ENCODE data around the gene YEATS4. TPM values are rescaled to one million over a fixed set of nuclear protein-coding genes. Genes with fewer than 3 reads are reported as not detected.

Gene YEATS4
- total and polyA plus RNA-seq, 2 experiments from 2014 or later, result 16.2 to 58.2 TPM

DNA sequence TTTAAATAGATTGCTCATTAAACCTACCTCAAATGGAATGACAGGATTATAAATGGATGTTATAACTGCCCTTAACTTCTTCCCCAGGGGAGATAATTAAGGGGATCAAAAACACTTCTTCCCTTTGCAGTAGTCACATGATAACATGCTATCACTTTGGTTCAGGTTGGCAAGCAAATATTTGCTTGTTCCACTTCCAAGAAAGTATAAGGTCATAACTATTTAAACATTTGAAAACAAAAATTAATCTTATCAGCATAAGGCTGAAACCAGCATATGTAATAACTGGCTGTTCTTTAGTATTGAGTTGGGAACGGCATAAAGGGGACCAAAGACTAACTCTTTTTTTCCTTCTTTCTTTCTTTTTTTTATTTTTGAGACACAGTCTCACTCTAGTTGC lies 13.8 kb upstream of the YEATS4 start:
- no peaks in the 10 kb centered on the region for H3K9me3 ChIP-seq (ENCODE audit: low read depth)
- peak overlapping the region; percentile 19 for H3K27ac ChIP-seq
- no peaks in the 10 kb centered on the region for H3K27me3 ChIP-seq
- H3K4me2 ChIP-seq, result peak overlapping the region; percentile 12
- no peaks in the 10 kb centered on the region for H3K9me2 ChIP-seq (replicated peaks; ENCODE audit: insufficient read depth)
- H3K4me1 ChIP-seq (ENCODE audit: insufficient read depth), result no peaks in the 10 kb centered on the region
- H3K79me2 ChIP-seq, result no peaks in the 10 kb centered on the region
- no peaks in the 10 kb centered on the region for H4K20me1 ChIP-seq (ENCODE audit: insufficient read depth, poor library complexity, severe bottlenecking)
- no peak for DNase-seq (ENCODE audit: low spot score)
- H3K4me3 ChIP-seq, result no peak overlapping the region
- TF ChIP-seq EZH2phosphoT487 (IDR thresholded peaks at IDR 0.05; ENCODE audit: low read depth, severe bottlenecking, unreplicated experiment), result no peak
- no peak for TF ChIP-seq EZH2 (IDR thresholded peaks at IDR 0.05; ENCODE audit: borderline replicate concordance)
- no peaks in the 10 kb centered on the region for H3K36me3 ChIP-seq (replicated peaks; ENCODE audit: insufficient read depth, low read depth)
- WGBS (ENCODE audit: low lambda C conversion rate, missing lambda C conversion rate), result 54% methylated on average over 1 of the region's 1 CpG
- H2AFZ ChIP-seq, result no peak overlapping the region

DNA sequence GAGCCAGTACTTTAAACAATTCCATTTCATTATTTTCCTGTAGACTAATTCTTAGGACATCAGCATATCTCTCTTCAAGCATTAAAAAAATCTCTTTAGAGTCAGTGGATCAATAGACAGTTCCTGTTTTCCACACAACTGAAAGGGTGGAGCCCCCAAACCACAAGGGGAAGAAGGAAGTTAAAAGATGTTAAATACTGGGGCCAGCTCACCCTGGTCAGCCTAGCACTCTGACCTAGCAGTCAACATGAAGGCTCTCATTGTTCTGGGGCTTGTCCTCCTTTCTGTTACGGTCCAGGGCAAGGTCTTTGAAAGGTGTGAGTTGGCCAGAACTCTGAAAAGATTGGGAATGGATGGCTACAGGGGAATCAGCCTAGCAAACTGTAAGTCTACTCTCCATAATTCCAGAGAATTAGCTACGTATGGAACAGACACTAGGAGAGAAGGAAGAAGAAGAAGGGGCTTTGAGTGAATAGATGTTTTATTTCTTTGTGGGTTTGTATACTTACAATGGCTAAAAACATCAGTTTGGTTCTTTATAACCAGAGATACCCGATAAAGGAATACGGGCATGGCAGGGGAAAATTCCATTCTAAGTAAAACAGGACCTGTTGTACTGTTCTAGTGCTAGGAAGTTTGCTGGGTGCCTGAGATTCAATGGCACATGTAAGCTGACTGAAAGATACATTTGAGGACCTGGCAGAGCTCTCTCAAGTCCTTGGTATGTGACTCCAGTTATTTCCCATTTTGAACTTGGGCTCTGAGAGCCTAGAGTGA lies 11.2 kb upstream of the YEATS4 start, which contains the start of gene LYZ:
TSS of gene LYZ (plus strand) at position 220 of the 777 bp plus-strand sequence. CDS start at position 248, 28 bp downstream.
- Histone ChIP-seq H3K9me3 (ENCODE audit: low read depth) (no peaks in the 10 kb centered on the region), H3K27ac (peak within 1 kb of the TSS; percentile 38), H3K4me2 (no peak within 1 kb of the TSS), H3K4me3 (no peak within 1 kb of the TSS), H3K79me2 (no peaks in the 10 kb centered on the region), H3K36me3 (replicated peaks; ENCODE audit: insufficient read depth, low read depth) (no peaks in the 10 kb centered on the region), H3K9me2 (replicated peaks; ENCODE audit: insufficient read depth) (no peaks in the 10 kb centered on the region), H3K27me3 (no peaks in the 10 kb centered on the region), H4K20me1 (ENCODE audit: insufficient read depth, poor library complexity, severe bottlenecking) (no peaks in the 10 kb centered on the region), H3K4me1 (ENCODE audit: insufficient read depth) (no peaks in the 10 kb centered on the region), H2AFZ (no peak within 1 kb of the TSS)
- no peak for DNase-seq (ENCODE audit: low spot score)
- no peak for TF ChIP-seq EZH2 (IDR thresholded peaks at IDR 0.05; ENCODE audit: borderline replicate concordance)
- WGBS (ENCODE audit: low lambda C conversion rate, missing lambda C conversion rate), result 91% methylated on average over 4 of the region's 4 CpGs

DNA sequence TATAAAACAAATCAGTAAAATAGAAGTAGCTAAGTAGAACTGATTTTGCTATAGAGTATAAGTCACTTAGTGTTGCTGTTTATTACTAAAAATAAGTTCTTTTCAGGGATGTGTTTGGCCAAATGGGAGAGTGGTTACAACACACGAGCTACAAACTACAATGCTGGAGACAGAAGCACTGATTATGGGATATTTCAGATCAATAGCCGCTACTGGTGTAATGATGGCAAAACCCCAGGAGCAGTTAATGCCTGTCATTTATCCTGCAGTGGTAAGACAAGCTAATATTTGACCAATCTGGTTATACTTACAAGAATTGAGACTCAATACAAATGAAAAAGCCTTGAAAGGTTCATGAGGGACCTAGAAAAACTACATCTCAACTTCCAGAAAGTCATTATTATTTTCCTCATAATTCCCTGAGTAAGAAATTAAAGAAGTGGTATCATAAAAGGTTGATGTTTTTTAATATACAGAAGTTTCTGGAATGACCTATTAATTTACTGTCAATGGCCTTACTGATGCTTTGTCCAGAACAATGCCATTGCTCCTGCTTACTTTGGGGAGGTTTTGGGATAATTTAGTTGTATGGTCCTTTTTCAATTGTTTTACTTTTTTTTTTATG lies 9.4 kb upstream of the YEATS4 start:
- no peaks in the 10 kb centered on the region for H3K9me3 ChIP-seq (ENCODE audit: low read depth)
- no peak overlapping the region for H2AFZ ChIP-seq
- H3K27ac ChIP-seq, result no peak overlapping the region
- H3K4me2 ChIP-seq, result no peak overlapping the region
- H3K9me2 ChIP-seq (replicated peaks; ENCODE audit: insufficient read depth), result no peaks in the 10 kb centered on the region
- no peak for DNase-seq (ENCODE audit: low spot score)
- no peaks in the 10 kb centered on the region for H4K20me1 ChIP-seq (ENCODE audit: insufficient read depth, poor library complexity, severe bottlenecking)
- WGBS (ENCODE audit: low lambda C conversion rate, missing lambda C conversion rate), result 73% methylated on average over 2 of the region's 2 CpGs
- no peaks in the 10 kb centered on the region for H3K79me2 ChIP-seq
- no peaks in the 10 kb centered on the region for H3K4me1 ChIP-seq (ENCODE audit: insufficient read depth)
- TF ChIP-seq, protein P1, sequence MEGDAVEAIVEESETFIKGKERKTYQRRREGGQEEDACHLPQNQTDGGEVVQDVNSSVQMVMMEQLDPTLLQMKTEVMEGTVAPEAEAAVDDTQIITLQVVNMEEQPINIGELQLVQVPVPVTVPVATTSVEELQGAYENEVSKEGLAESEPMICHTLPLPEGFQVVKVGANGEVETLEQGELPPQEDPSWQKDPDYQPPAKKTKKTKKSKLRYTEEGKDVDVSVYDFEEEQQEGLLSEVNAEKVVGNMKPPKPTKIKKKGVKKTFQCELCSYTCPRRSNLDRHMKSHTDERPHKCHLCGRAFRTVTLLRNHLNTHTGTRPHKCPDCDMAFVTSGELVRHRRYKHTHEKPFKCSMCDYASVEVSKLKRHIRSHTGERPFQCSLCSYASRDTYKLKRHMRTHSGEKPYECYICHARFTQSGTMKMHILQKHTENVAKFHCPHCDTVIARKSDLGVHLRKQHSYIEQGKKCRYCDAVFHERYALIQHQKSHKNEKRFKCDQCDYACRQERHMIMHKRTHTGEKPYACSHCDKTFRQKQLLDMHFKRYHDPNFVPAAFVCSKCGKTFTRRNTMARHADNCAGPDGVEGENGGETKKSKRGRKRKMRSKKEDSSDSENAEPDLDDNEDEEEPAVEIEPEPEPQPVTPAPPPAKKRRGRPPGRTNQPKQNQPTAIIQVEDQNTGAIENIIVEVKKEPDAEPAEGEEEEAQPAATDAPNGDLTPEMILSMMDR (IDR thresholded peaks at IDR 0.05; ENCODE audit: poor library complexity), result no peak
- TF ChIP-seq EZH2 (IDR thresholded peaks at IDR 0.05; ENCODE audit: borderline replicate concordance) (no peak), EZH2phosphoT487 (IDR thresholded peaks at IDR 0.05; ENCODE audit: low read depth, severe bottlenecking, unreplicated experiment) (no peak)
- no peaks in the 10 kb centered on the region for H3K36me3 ChIP-seq (replicated peaks; ENCODE audit: insufficient read depth, low read depth)
- H3K27me3 ChIP-seq, result no peaks in the 10 kb centered on the region
- H3K4me3 ChIP-seq, result no peak overlapping the region

DNA sequence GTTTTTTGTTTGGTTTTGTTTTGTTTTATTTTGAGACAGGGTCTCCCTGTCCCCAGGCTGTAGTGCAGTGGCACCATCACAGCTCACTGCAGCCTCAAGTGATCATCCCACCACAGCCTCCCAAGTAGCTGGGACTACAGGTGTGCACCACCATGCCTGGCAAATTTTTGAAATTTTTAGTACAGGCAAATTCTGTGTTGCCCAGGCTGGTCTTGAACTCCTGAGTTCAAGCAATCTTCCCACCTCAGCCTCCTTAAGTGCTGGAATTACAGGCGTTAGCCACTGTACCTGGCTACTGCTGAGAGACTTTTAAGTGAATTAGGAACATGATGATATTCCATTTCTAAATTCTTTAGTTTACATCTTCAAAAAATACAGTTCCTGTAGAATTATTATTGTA lies 8.8 kb upstream of the YEATS4 start:
- Histone ChIP-seq H3K4me2 (no peak overlapping the region), H3K4me3 (no peak overlapping the region), H2AFZ (no peak overlapping the region), H4K20me1 (ENCODE audit: insufficient read depth, poor library complexity, severe bottlenecking) (no peaks in the 10 kb centered on the region), H3K4me1 (ENCODE audit: insufficient read depth) (no peaks in the 10 kb centered on the region), H3K79me2 (no peaks in the 10 kb centered on the region), H3K9me3 (ENCODE audit: low read depth) (no peaks in the 10 kb centered on the region), H3K36me3 (replicated peaks; ENCODE audit: insufficient read depth, low read depth) (no peaks in the 10 kb centered on the region), H3K27me3 (no peaks in the 10 kb centered on the region), H3K9me2 (replicated peaks; ENCODE audit: insufficient read depth) (no peaks in the 10 kb centered on the region), H3K27ac (no peak overlapping the region)
- no peak for DNase-seq (ENCODE audit: low spot score)
- 96% methylated on average over 1 of the region's 1 CpG for WGBS (ENCODE audit: low lambda C conversion rate, missing lambda C conversion rate)
- TF ChIP-seq EZH2 (IDR thresholded peaks at IDR 0.05; ENCODE audit: borderline replicate concordance) (no peak), EZH2phosphoT487 (IDR thresholded peaks at IDR 0.05; ENCODE audit: low read depth, severe bottlenecking, unreplicated experiment) (no peak)
- TF ChIP-seq, protein P1 (IDR thresholded peaks at IDR 0.05; ENCODE audit: poor library complexity), result no peak
